Naive thymus-derived CD4-positive, alpha-beta T cell (primary cell): ENCODE results near the gene PLCD3. TPM values are rescaled to one million over a fixed set of nuclear protein-coding genes. Genes with fewer than 3 reads are reported as not detected.

Source experiments
- ATAC-seq: fragments of 150-1000 bp; cut with Tn5 transposase; 2 replicates; pipeline ENCODE4 v1.10.0; 2021; ENCODE audit warnings: mild to moderate bottlenecking, moderate library complexity
- CTCF ChIA-PET: fragments of 350-600 bp; sonication (Branson Sonifier 250); formaldehyde crosslinking; loops from one replicate; lab custom pipeline; 2021; ENCODE audit warnings: antibody characterized with exemption; lab: Charles Lee
- POLR2A ChIA-PET: fragments of 350-600 bp; sonication (Branson Sonifier 250); formaldehyde crosslinking; loops from one replicate; lab custom pipeline; 2021; ENCODE audit warnings: antibody characterized with exemption, inconsistent platforms; lab: Charles Lee
- DNase-seq, 9 donors: peaks; one replicate each; pipeline versions ENCODE4 v3.0.0 to v3.0.0-alpha.2; 2020 to 2022; ENCODE audit warnings: mixed read lengths in 1 of 9
- H3K27ac ChIP-seq: one replicate; pipeline ENCODE4 v1.7.0; 2013; ENCODE audit warnings: mild to moderate bottlenecking, low read depth, low read length, moderate library complexity
- H3K27me3 ChIP-seq, 2 donors: one replicate each; pipeline ENCODE4 v1.7.0; 2013; ENCODE audit warnings: low read length in 2 of 2, mild to moderate bottlenecking in 2 of 2, moderate library complexity in 2 of 2; ENCODE audit not compliant: control insufficient read depth in 2 of 2, insufficient read depth in 2 of 2
- H3K36me3 ChIP-seq, 3 experiments: 1 replicate in 2 of 3; 2 replicates in 1 of 3; pipeline ENCODE4 v1.7.0; 2013; ENCODE audit warnings: low read length in 3 of 3, mild to moderate bottlenecking in 3 of 3, moderate library complexity in 1 of 3; ENCODE audit not compliant: insufficient read depth in 3 of 3, control insufficient read depth in 2 of 3
- H3K4me1 ChIP-seq, 2 donors: one replicate each; pipeline ENCODE4 v1.7.0; 2013; ENCODE audit warnings: low read length in 2 of 2, mild to moderate bottlenecking in 2 of 2, moderate library complexity in 1 of 2; ENCODE audit not compliant: control insufficient read depth in 2 of 2, insufficient read depth in 2 of 2
- H3K4me3 ChIP-seq: 2 replicates; pipeline ENCODE4 v1.7.0; 2013; ENCODE audit warnings: mild to moderate bottlenecking, low read length
- H3K9me3 ChIP-seq, 3 experiments: 1 replicate in 2 of 3; 2 replicates in 1 of 3; pipeline ENCODE4 v1.7.0; 2013; ENCODE audit warnings: low read length in 3 of 3; ENCODE audit not compliant: control insufficient read depth in 2 of 3
- H3K27ac Mint-ChIP-seq, 9 donors: one replicate each; pipeline ENCODE4 v1.8.0; 2020 to 2022; ENCODE audit warnings: mixed read lengths in 9 of 9, mild to moderate bottlenecking in 8 of 9, moderate library complexity in 5 of 9, inconsistent platforms in 2 of 9
- H3K27me3 Mint-ChIP-seq, 5 donors: one replicate each; pipeline ENCODE4 v1.8.0; 2021 to 2022; ENCODE audit warnings: mixed read lengths in 5 of 5, mild to moderate bottlenecking in 1 of 5
- H3K36me3 Mint-ChIP-seq, 5 donors: one replicate each; pipeline ENCODE4 v1.8.0; 2020 to 2022; ENCODE audit warnings: mixed read lengths in 5 of 5, mild to moderate bottlenecking in 3 of 5, inconsistent platforms in 1 of 5
- H3K4me1 Mint-ChIP-seq, 7 donors: one replicate each; pipeline ENCODE4 v1.8.0; 2020 to 2022; ENCODE audit warnings: mixed read lengths in 7 of 7, mild to moderate bottlenecking in 3 of 7, inconsistent platforms in 1 of 7
- H3K4me3 Mint-ChIP-seq, 10 donors: one replicate each; pipeline ENCODE4 v1.8.0; 2020 to 2022; ENCODE audit warnings: mild to moderate bottlenecking in 10 of 10, mixed read lengths in 10 of 10, moderate library complexity in 6 of 10, inconsistent platforms in 2 of 10
- H3K9me3 Mint-ChIP-seq, 11 donors: one replicate each; pipeline ENCODE4 v1.8.0; 2020 to 2022; ENCODE audit warnings: mixed read lengths in 11 of 11, mild to moderate bottlenecking in 4 of 11, inconsistent platforms in 1 of 11, moderate library complexity in 1 of 11
- intact Hi-C, 2 donors: fragments of 100-400 bp; cut with micrococcal nuclease; formaldehyde crosslinking; loops; one replicate each; pipeline ENCODE4 v1.15.1; 2023
- polyA plus RNA-seq, 2 donors: library from polyadenylated mRNA; unstranded; fragments of 300-500 nt; fragmentation: Illumina TruSeq; gene quantifications; one replicate each; pipeline ENCODE4 v1.2.3, GENCODE V29; 2021
- total RNA-seq, 6 experiments: library from RNA in 5 of 6; stranded (reverse) in 5 of 6; gene quantifications; 1 replicate in 5 of 6; 2 replicates in 1 of 6; pipeline ENCODE4 v1.2.3 and lab custom pipeline; 2021 to 2026

Gene PLCD3
- total and polyA plus RNA-seq, 7 experiments from 2014 or later, result 0.21 to 5.1 (median 2.7) TPM; not detected in 1

GRCh38 chr17:45145035-45145389 lies 12.7 kb upstream of the PLCD3 start:
- CTCF ChIA-PET, result interaction anchor here (0.6 to 3.5 kb wide), 3 partner anchors 9 to 52 kb away, joined by 3 to 12 read pairs (median 11); partner anchors contain the start of gene ACBD4
- Mint-ChIP-seq H3K4me1 (peaks cover 8 to 65% (median 52%) of the 10 kb centered on the region in 7 donors), H3K36me3 (peaks cover 0 to 11% (median 0%) of the 10 kb centered on the region in 5 donors), H3K27me3 (peaks cover 0 to 7% (median 0%) of the 10 kb centered on the region in 5 donors), H3K27ac (peak overlapping the region in 6 of 9 donors; percentile 13 to 78 (median 64)), H3K4me3 (peak overlapping the region; percentile 39 to 99 (median 71)), H3K9me3 (peaks cover 0 to 13% (median 0%) of the 10 kb centered on the region in 11 donors)
- intact Hi-C loops, result loop anchor here (5.0 to 10.0 kb wide), 4 partner anchors 172 to 1047 kb away; partner anchors contain the start of genes KANSL1 (in 1 of the 2) and MAP3K14 (in 1 of the 2)
- POLR2A ChIA-PET, result interaction anchor here (0.9 to 10.7 kb wide), 5 partner anchors 11 to 87 kb away, joined by 3 to 232 read pairs (median 13); partner anchors contain the start of genes ACBD4, HEXIM2 and PLCD3
- Histone ChIP-seq H3K27ac (peak overlapping the region; percentile 72), H3K4me1 (peaks cover 14 to 21% of the 10 kb centered on the region in 2 donors), H3K27me3 (no peaks in the 10 kb centered on the region), H3K36me3 (peaks cover 0 to 6% (median 0%) of the 10 kb centered on the region in 3 experiments), H3K4me3 (no peak overlapping the region), H3K9me3 (no peaks in the 10 kb centered on the region)
- no peak for ATAC-seq
- no peak for DNase-seq

- ChIA-PET CTCF (interaction anchor here (0.6 to 3.5 kb wide), 5 partner anchors 9 to 88 kb away, joined by 3 to 12 read pairs (median 5); partner anchors contain the start of gene ACBD4), POLR2A (interaction anchor here (0.8 to 10.7 kb wide), 6 partner anchors 10 to 88 kb away, joined by 3 to 232 read pairs (median 6); partner anchors contain the start of genes ACBD4, HEXIM2 and PLCD3)
- intact Hi-C loops, result loop anchor here (5.0 to 10.0 kb wide), 4 partner anchors 173 to 1048 kb away; partner anchors contain the start of genes KANSL1 (in 1 of the 2) and MAP3K14 (in 1 of the 2)
- Histone ChIP-seq H3K4me1 (peaks cover 14 to 21% of the 10 kb centered on the region in 2 donors), H3K27ac (peak overlapping the region; percentile 72), H3K4me3 (peak overlapping the region; percentile 29), H3K27me3 (no peaks in the 10 kb centered on the region), H3K36me3 (peaks cover 0 to 2% (median 0%) of the 10 kb centered on the region in 3 experiments), H3K9me3 (no peaks in the 10 kb centered on the region)
- ATAC-seq (no peak), DNase-seq (peak in 2 of 9 donors; percentile 30 to 40)
- peak overlapping the region in 6 of 9 donors; percentile 71 to 90 (median 77) for H3K27ac Mint-ChIP-seq
- H3K36me3 Mint-ChIP-seq, result peaks cover 0 to 5% (median 0%) of the 10 kb centered on the region in 5 donors
- peaks cover 8 to 59% (median 47%) of the 10 kb centered on the region in 7 donors for H3K4me1 Mint-ChIP-seq
- H3K27me3 Mint-ChIP-seq, result peaks cover 0 to 7% (median 0%) of the 10 kb centered on the region in 5 donors
- peak overlapping the region; percentile 48 to 99 (median 77) for H3K4me3 Mint-ChIP-seq
- peaks cover 0 to 13% (median 0%) of the 10 kb centered on the region in 11 donors for H3K9me3 Mint-ChIP-seq
Measured at GRCh38 chr17:45144199-45145034, 12.1 kb upstream of the PLCD3 start.

GRCh38 chr17:45143767-45144198 lies 11.5 kb upstream of the PLCD3 start:
- H3K27ac Mint-ChIP-seq, result peak overlapping the region in 8 of 9 donors; percentile 23 to 90 (median 76)
- peaks cover 14 to 21% of the 10 kb centered on the region in 2 donors for H3K4me1 ChIP-seq
- H3K9me3 ChIP-seq, result no peaks in the 10 kb centered on the region
- CTCF ChIA-PET, result interaction anchor here (0.6 to 3.5 kb wide), 5 partner anchors 8 to 88 kb away, joined by 3 to 12 read pairs (median 5); partner anchors contain the start of gene ACBD4
- peak overlapping the region; percentile 29 for H3K4me3 ChIP-seq
- POLR2A ChIA-PET, result interaction anchor here (0.8 to 10.7 kb wide), 5 partner anchors 9 to 83 kb away, joined by 3 to 232 read pairs (median 7); partner anchors contain the start of genes ACBD4, HEXIM2 and PLCD3
- ATAC-seq (no peak), DNase-seq (peak in 4 of 9 donors; percentile 22 to 35 (median 32))
- H3K27me3 Mint-ChIP-seq, result peaks cover 0 to 7% (median 0%) of the 10 kb centered on the region in 5 donors
- H3K9me3 Mint-ChIP-seq, result peaks cover 0 to 12% (median 0%) of the 10 kb centered on the region in 11 donors
- peak overlapping the region; percentile 25 to 99 (median 77) for H3K4me3 Mint-ChIP-seq
- H3K27ac ChIP-seq, result peak overlapping the region; percentile 72
- intact Hi-C loops, result loop anchor here in 1 of 2 donors (10.0 kb wide), 1 partner anchor 441 kb away; no protein-coding TSS in a partner anchor
- H3K36me3 ChIP-seq, result no peaks in the 10 kb centered on the region
- peaks cover 0 to 4% (median 0%) of the 10 kb centered on the region in 5 donors for H3K36me3 Mint-ChIP-seq
- peaks cover 8 to 59% (median 47%) of the 10 kb centered on the region in 7 donors for H3K4me1 Mint-ChIP-seq
- H3K27me3 ChIP-seq, result no peaks in the 10 kb centered on the region

- peaks cover 0 to 3% (median 0%) of the 10 kb centered on the region in 5 donors for H3K27me3 Mint-ChIP-seq
- peak overlapping the region in 8 of 9 donors; percentile 49 to 90 (median 76) for H3K27ac Mint-ChIP-seq
- ChIA-PET CTCF (interaction anchor here (1.8 to 3.5 kb wide), 2 partner anchors 8 to 54 kb away, joined by 11 to 12 read pairs; partner anchors contain the start of gene ACBD4), POLR2A (interaction anchor here (0.6 to 10.7 kb wide), 4 partner anchors 9 to 18 kb away, joined by 3 to 232 read pairs (median 15); partner anchors contain the start of genes ACBD4, HEXIM2 and PLCD3)
- ATAC-seq, result no peak
- peak overlapping the region; percentile 72 for H3K27ac ChIP-seq
- H3K4me3 Mint-ChIP-seq, result peak overlapping the region in 9 of 10 donors; percentile 61 to 99 (median 80)
- intact Hi-C loops, result loop anchor here in 1 of 2 donors (10.0 kb wide), 1 partner anchor 442 kb away; no protein-coding TSS in a partner anchor
- H3K9me3 ChIP-seq, result no peaks in the 10 kb centered on the region
- H3K4me3 ChIP-seq, result no peak overlapping the region
- peaks cover 14 to 21% of the 10 kb centered on the region in 2 donors for H3K4me1 ChIP-seq
- H3K9me3 Mint-ChIP-seq, result peaks cover 0 to 7% (median 0%) of the 10 kb centered on the region in 11 donors
- peaks cover 8 to 59% (median 46%) of the 10 kb centered on the region in 7 donors for H3K4me1 Mint-ChIP-seq
- DNase-seq, result no peak
- H3K27me3 ChIP-seq, result no peaks in the 10 kb centered on the region
- H3K36me3 ChIP-seq, result peaks cover 0 to 2% (median 0%) of the 10 kb centered on the region in 3 experiments
- peaks cover 0 to 4% (median 0%) of the 10 kb centered on the region in 5 donors for H3K36me3 Mint-ChIP-seq
Measured at GRCh38 chr17:45143094-45143670, 10.9 kb upstream of the PLCD3 start.

GRCh38 chr17:45139533-45139920 lies 7.2 kb upstream of the PLCD3 start:
- DNase-seq, result no peak
- Histone ChIP-seq H3K4me3 (no peak overlapping the region), H3K27me3 (no peaks in the 10 kb centered on the region), H3K9me3 (no peaks in the 10 kb centered on the region), H3K4me1 (peaks cover 16 to 19% of the 10 kb centered on the region in 2 donors), H3K36me3 (peaks cover 0 to 10% (median 0%) of the 10 kb centered on the region in 3 experiments), H3K27ac (no peak overlapping the region)
- Mint-ChIP-seq H3K27ac (peak overlapping the region in 2 of 9 donors; percentile 22 to 46), H3K4me1 (peaks cover 9 to 46% (median 33%) of the 10 kb centered on the region in 7 donors), H3K9me3 (no peaks in the 10 kb centered on the region), H3K36me3 (peaks cover 0 to 4% (median 0%) of the 10 kb centered on the region in 5 donors), H3K27me3 (no peaks in the 10 kb centered on the region), H3K4me3 (no peak overlapping the region)
- intact Hi-C loops, result no loop called here
- ChIA-PET CTCF (interaction anchor here (0.8 to 2.8 kb wide), 3 partner anchors 9 to 58 kb away, joined by 3 to 14 read pairs (median 12); partner anchors contain the start of gene HEXIM1), POLR2A (interaction anchor here (2.7 to 13.3 kb wide), 3 partner anchors 9 to 58 kb away, joined by 11 to 232 read pairs (median 12); partner anchors contain the start of genes HEXIM1 and HEXIM2)
- ATAC-seq, result no peak
